ENCODE measurements around the gene NHEJ1.
A peak's percentile ranks its signal among the peaks of the same experiment; 100 is the strongest.

The NHEJ1 gene

GRCh38 chr2:219123356-219124135 lies 37.1 kb downstream of the NHEJ1 start:
- DNase-seq (ENCODE audit: low spot score): no peak

GRCh38 chr2:219122202-219122980 lies 38.2 kb downstream of the NHEJ1 start:
- DNase-seq (ENCODE audit: low spot score): no peak

GRCh38 chr2:219120082-219120481 lies 40.5 kb downstream of the NHEJ1 start:
- no peak for DNase-seq (ENCODE audit: low spot score)

- peak; percentile 72 for DNase-seq (ENCODE audit: low spot score)
Observed at GRCh38 chr2:219119422-219120043, 41.1 kb downstream of the NHEJ1 start.

GRCh38 chr2:219118504-219118903 lies 42.1 kb downstream of the NHEJ1 start:
- DNase-seq (ENCODE audit: low spot score): no peak

- no peak for DNase-seq (ENCODE audit: low spot score)
Observed at GRCh38 chr2:219116776-219117646, 43.6 kb downstream of the NHEJ1 start.

- DNase-seq (ENCODE audit: low spot score): no peak
Observed at GRCh38 chr2:219112651-219113338, 47.8 kb downstream of the NHEJ1 start.

- DNase-seq (ENCODE audit: low spot score): no peak
Observed at GRCh38 chr2:219112062-219112406, 48.6 kb downstream of the NHEJ1 start.

GRCh38 chr2:219111375-219112061 lies 49.1 kb downstream of the NHEJ1 start:
- DNase-seq (ENCODE audit: low spot score): no peak

GRCh38 chr2:219109471-219109870 lies 51.1 kb downstream of the NHEJ1 start:
- DNase-seq (ENCODE audit: low spot score): no peak

- no peak for DNase-seq (ENCODE audit: low spot score)
Observed at GRCh38 chr2:219107758-219108157, 52.9 kb downstream of the NHEJ1 start.

- no peak for DNase-seq (ENCODE audit: low spot score)
Observed at GRCh38 chr2:219106251-219106650, 54.4 kb downstream of the NHEJ1 start.

- peak; percentile 64 for DNase-seq (ENCODE audit: low spot score)
Observed at GRCh38 chr2:219104107-219105035, 56.2 kb downstream of the NHEJ1 start.

GRCh38 chr2:219099329-219099728 lies 61.3 kb downstream of the NHEJ1 start:
- DNase-seq (ENCODE audit: low spot score): peak; percentile 61

- DNase-seq (ENCODE audit: low spot score): no peak
Observed at GRCh38 chr2:219095406-219095935, 65.1 kb downstream of the NHEJ1 start.

GRCh38 chr2:219094171-219094570 lies 66.4 kb downstream of the NHEJ1 start:
- no peak for DNase-seq (ENCODE audit: low spot score)

- DNase-seq (ENCODE audit: low spot score): no peak
Observed at GRCh38 chr2:219090436-219091299, 69.9 kb downstream of the NHEJ1 start.

GRCh38 chr2:219089330-219089729 lies 71.3 kb downstream of the NHEJ1 start:
- DNase-seq (ENCODE audit: low spot score): no peak
